Right lobe of liver (tissue), 4 donors: ENCODE measurements around the gene PCSK6.

Experiments used
- POLR2A ChIP-seq: fragments of 450-650 bp; IDR thresholded peaks from one replicate; pipeline ENCODE4 v1.6.1; 2017; ENCODE audit warnings: antibody characterized with exemption, mild to moderate bottlenecking
- TF ChIP-seq, protein P1 (sequence below), 4 donors: fragments of 200-600 bp in 3 of 4; fragments of 450-650 bp in 1 of 4; IDR thresholded peaks; one replicate each; pipeline versions ENCODE4 v1.5.1 to v1.8.0; 2016 to 2022; ENCODE audit warnings: antibody characterized with exemption in 4 of 4, mild to moderate bottlenecking in 2 of 4
- donor health status: DM: no; HTN: no; CAD: no.
- donor health status: DM: no; HTN: no; CAD: no.
- donor health status: DM: no; HTN: yes; CAD: no.

GRCh38 chr15:101469520-101470288 lies 19.8 kb downstream of the PCSK6 start:
- TF ChIP-seq, protein P1, sequence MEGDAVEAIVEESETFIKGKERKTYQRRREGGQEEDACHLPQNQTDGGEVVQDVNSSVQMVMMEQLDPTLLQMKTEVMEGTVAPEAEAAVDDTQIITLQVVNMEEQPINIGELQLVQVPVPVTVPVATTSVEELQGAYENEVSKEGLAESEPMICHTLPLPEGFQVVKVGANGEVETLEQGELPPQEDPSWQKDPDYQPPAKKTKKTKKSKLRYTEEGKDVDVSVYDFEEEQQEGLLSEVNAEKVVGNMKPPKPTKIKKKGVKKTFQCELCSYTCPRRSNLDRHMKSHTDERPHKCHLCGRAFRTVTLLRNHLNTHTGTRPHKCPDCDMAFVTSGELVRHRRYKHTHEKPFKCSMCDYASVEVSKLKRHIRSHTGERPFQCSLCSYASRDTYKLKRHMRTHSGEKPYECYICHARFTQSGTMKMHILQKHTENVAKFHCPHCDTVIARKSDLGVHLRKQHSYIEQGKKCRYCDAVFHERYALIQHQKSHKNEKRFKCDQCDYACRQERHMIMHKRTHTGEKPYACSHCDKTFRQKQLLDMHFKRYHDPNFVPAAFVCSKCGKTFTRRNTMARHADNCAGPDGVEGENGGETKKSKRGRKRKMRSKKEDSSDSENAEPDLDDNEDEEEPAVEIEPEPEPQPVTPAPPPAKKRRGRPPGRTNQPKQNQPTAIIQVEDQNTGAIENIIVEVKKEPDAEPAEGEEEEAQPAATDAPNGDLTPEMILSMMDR (IDR thresholded peaks at IDR 0.05): no peak
- TF ChIP-seq POLR2A: no peak
